H1 (cell line): ENCODE measurements around the gene RPL39L. TPM values are rescaled to one million over a fixed set of nuclear protein-coding genes. Genes with fewer than 3 reads are reported as not detected.

Experiments
- CTCF ChIA-PET: fragments of 300-600 bp; sonication (Branson Sonifier 250); formaldehyde crosslinking; loops from one replicate; lab custom pipeline; 2021; ENCODE audit not compliant: partially characterized antibody; lab: Charles Lee
- POLR2A ChIA-PET: fragments of 300-600 bp; sonication (Branson Sonifier 250); formaldehyde crosslinking; loops from one replicate; lab custom pipeline; 2021; ENCODE audit warnings: inconsistent platforms; ENCODE audit not compliant: partially characterized antibody; lab: Charles Lee
- DNase-seq, 2 experiments: peaks; one replicate each; pipeline versions ENCODE4 v3.0.0 to v3.0.0-alpha.2; 2010 to 2022; ENCODE audit warnings: low spot score in 2 of 2, low read depth in 1 of 2, mixed read lengths in 1 of 2
- FAIRE-seq: peaks from 2 replicates; lab custom pipeline; 2011; peaks lifted over from hg19 to GRCh38; lab: Jason Lieb, UNC
- H2AFZ ChIP-seq: 2 replicates; pipeline ENCODE4 v1.8.1; 2012; ENCODE audit warnings: low read length, inconsistent platforms
- H2AK5ac ChIP-seq: 2 replicates; pipeline ENCODE4 v1.6.1; 2013; ENCODE audit warnings: low read depth, low read length
- H2BK120ac ChIP-seq: replicated peaks from 2 replicates; pipeline ENCODE3; 2013; ENCODE audit warnings: low read depth, low read length, inconsistent platforms
- H2BK12ac ChIP-seq: 2 replicates; pipeline ENCODE4 v1.6.1; 2013; ENCODE audit warnings: low read depth, low read length
- H2BK15ac ChIP-seq: 2 replicates; pipeline ENCODE4 v1.6.1; 2013; ENCODE audit warnings: low read length
- H2BK20ac ChIP-seq: 2 replicates; pipeline ENCODE4 v1.6.1; 2013; ENCODE audit warnings: low read length
- H2BK5ac ChIP-seq: 2 replicates; pipeline ENCODE4 v1.6.1; 2013; ENCODE audit warnings: low read depth, low read length
- H3K14ac ChIP-seq: 2 replicates; pipeline ENCODE4 v1.6.1; 2013; ENCODE audit warnings: inconsistent platforms; ENCODE audit not compliant: insufficient read length
- H3K18ac ChIP-seq: 2 replicates; pipeline ENCODE4 v1.6.1; 2013; ENCODE audit warnings: low read length; ENCODE audit errors: extremely low read depth
- H3K23ac ChIP-seq: 2 replicates; pipeline ENCODE4 v1.6.1; 2013; ENCODE audit warnings: inconsistent platforms; ENCODE audit not compliant: insufficient read length
- H3K23me2 ChIP-seq: 2 replicates; pipeline ENCODE4 v1.6.1; 2013; ENCODE audit warnings: low read depth, low read length
- H3K27ac ChIP-seq: 2 replicates; pipeline ENCODE4 v1.6.1; 2011; ENCODE audit warnings: low read depth, low read length, inconsistent platforms
- H3K27me3 ChIP-seq, 4 experiments: replicated peaks in 1 of 4; 1 replicate in 1 of 4; 2 replicates in 3 of 4; pipeline versions ENCODE4 v1.6.1 to v1.8.1; 2011 to 2013; ENCODE audit warnings: low read length in 3 of 4, mild to moderate bottlenecking in 3 of 4, inconsistent platforms in 2 of 4, mixed read lengths in 2 of 4, moderate library complexity in 1 of 4; ENCODE audit not compliant: control insufficient read depth in 3 of 4, insufficient read depth in 3 of 4; ENCODE audit errors: extremely low read depth in 1 of 4
- H3K36me3 ChIP-seq, 4 experiments: 2 replicates each; pipeline versions ENCODE4 v1.6.1 to v1.8.1; 2011 to 2013; ENCODE audit warnings: mild to moderate bottlenecking in 4 of 4, low read length in 3 of 4, moderate library complexity in 2 of 4, control low read depth in 1 of 4, inconsistent platforms in 1 of 4; ENCODE audit not compliant: insufficient read depth in 4 of 4, control insufficient read depth in 2 of 4
- H3K4ac ChIP-seq: replicated peaks from 2 replicates; pipeline ENCODE3; 2013; ENCODE audit warnings: low read length, low read depth, mixed read lengths, inconsistent platforms; ENCODE audit not compliant: insufficient read length
- H3K4me1 ChIP-seq, 4 experiments: replicated peaks in 1 of 4; 1 replicate in 1 of 4; 2 replicates in 3 of 4; pipeline versions ENCODE4 v1.6.1 to v1.8.1; 2011 to 2013; ENCODE audit warnings: low read length in 3 of 4, inconsistent platforms in 2 of 4, mixed read lengths in 1 of 4; ENCODE audit not compliant: insufficient read depth in 4 of 4, control insufficient read depth in 3 of 4
- H3K4me2 ChIP-seq, 2 experiments: 2 replicates each; pipeline versions ENCODE4 v1.6.1 to v1.8.1; 2011 to 2013; ENCODE audit warnings: low read depth in 2 of 2, low read length in 2 of 2, control low read depth in 1 of 2, inconsistent platforms in 1 of 2, mild to moderate bottlenecking in 1 of 2; ENCODE audit not compliant: insufficient read depth in 1 of 2
- H3K4me3 ChIP-seq, 4 experiments: fragments of 200-600, 300-600 bp in 1 of 4; sonication (generic), shearing (Covaris generic), sonication (Bioruptor Twin) in 1 of 4; 2 replicates each; pipeline versions ENCODE4 v1.5.1 to v1.8.1; 2011 to 2016; ENCODE audit warnings: low read length in 4 of 4, low read depth in 3 of 4, control low read depth in 2 of 4, inconsistent platforms in 2 of 4, mild to moderate bottlenecking in 2 of 4, mixed read lengths in 1 of 4, moderate library complexity in 1 of 4; ENCODE audit not compliant: insufficient read depth in 2 of 4; ENCODE audit errors: extremely low read depth in 1 of 4
- H3K56ac ChIP-seq: replicated peaks from 2 replicates; pipeline ENCODE3; 2013; ENCODE audit warnings: low read depth, mild to moderate bottlenecking, mixed read lengths, low read length, inconsistent platforms; ENCODE audit not compliant: insufficient read length
- H3K79me1 ChIP-seq: 2 replicates; pipeline ENCODE4 v1.6.1; 2013; ENCODE audit warnings: low read depth, low read length, control low read depth
- H3K79me2 ChIP-seq, 2 experiments: 2 replicates each; pipeline versions ENCODE4 v1.6.1 to v1.8.1; 2012 to 2013; ENCODE audit warnings: low read length in 2 of 2, mild to moderate bottlenecking in 2 of 2, inconsistent platforms in 1 of 2; ENCODE audit not compliant: insufficient read depth in 2 of 2, control insufficient read depth in 1 of 2
- H3K9ac ChIP-seq, 4 experiments: replicated peaks in 1 of 4; 1 replicate in 1 of 4; 2 replicates in 3 of 4; pipeline versions ENCODE4 v1.6.1 to v1.8.1; 2011 to 2013; ENCODE audit warnings: low read depth in 3 of 4, low read length in 3 of 4, control low read depth in 2 of 4, mild to moderate bottlenecking in 2 of 4, moderate library complexity in 2 of 4, inconsistent platforms in 1 of 4; ENCODE audit errors: extremely low read depth in 1 of 4
- H3K9me3 ChIP-seq, 2 experiments: 2 replicates each; pipeline versions ENCODE4 v1.6.1 to v1.8.1; 2012 to 2013; ENCODE audit warnings: mild to moderate bottlenecking in 2 of 2, moderate library complexity in 2 of 2, control low read depth in 1 of 2, inconsistent platforms in 1 of 2, low read depth in 1 of 2, low read length in 1 of 2, mixed read lengths in 1 of 2; ENCODE audit not compliant: insufficient read depth in 2 of 2
- H4K20me1 ChIP-seq, 2 experiments: replicated peaks in 1 of 2; 2 replicates each; pipeline versions ENCODE3 to v1.8.1; 2011 to 2013; ENCODE audit warnings: inconsistent platforms in 2 of 2, low read length in 2 of 2, mild to moderate bottlenecking in 1 of 2; ENCODE audit not compliant: insufficient read depth in 2 of 2, control insufficient read depth in 1 of 2
- H4K5ac ChIP-seq: 2 replicates; pipeline ENCODE4 v1.6.1; 2013; ENCODE audit warnings: low read length, low read depth, mixed read lengths, inconsistent platforms; ENCODE audit not compliant: insufficient read length
- H4K8ac ChIP-seq: 2 replicates; pipeline ENCODE4 v1.8.0; 2013; ENCODE audit warnings: mild to moderate bottlenecking, moderate library complexity, low read length, inconsistent platforms; ENCODE audit not compliant: insufficient read depth; ENCODE audit errors: extremely low read depth
- H4K91ac ChIP-seq: replicated peaks from 2 replicates; pipeline ENCODE3; 2013; ENCODE audit warnings: low read length, mixed read lengths, inconsistent platforms; ENCODE audit not compliant: insufficient read length
- SP1 ChIP-seq: IDR thresholded peaks from 2 replicates; pipeline ENCODE4 v1.6.1; 2011; ENCODE audit warnings: low read depth, low read length
- WGBS, 2 experiments: shearing (Covaris generic) in 1 of 2; methylation state at CpG; one replicate each; pipeline versions ENCODE4 v1.1.6 to v1.1.7; 2013 to 2015; ENCODE audit warnings: low lambda C conversion rate in 2 of 2, mixed read lengths in 2 of 2, inconsistent platforms in 1 of 2, low coverage in 1 of 2, missing lambda C conversion rate in 1 of 2; ENCODE audit not compliant: insufficient replicate concordance in 2 of 2, insufficient coverage in 1 of 2, insufficient read length in 1 of 2; ENCODE audit errors: extremely low coverage in 1 of 2, missing lambda C conversion rate in 1 of 2; 5-methylcytosine and 5-hydroxymethylcytosine counted together
- polyA plus RNA-seq, 7 experiments: library from polyadenylated mRNA; depleted of rRNA in 3 of 7; stranded (reverse) in 5 of 7; unstranded in 2 of 7; fragments of >200 nt in 5 of 7; fragments of 200-250 nt in 2 of 7; gene quantifications; 1 replicate in 5 of 7; 2 replicates in 1 of 7; 4 replicates in 1 of 7; pipeline versions ENCODE4 v1.2.1 to v1.2.3, GENCODE V29; 2011 to 2013; ENCODE audit warnings: missing spikeins in 2 of 7, mixed read lengths in 2 of 7
- total RNA-seq: library from RNA; stranded (reverse); fragmentation: NEBNext Ultra II Directional; extraction: Animal tissue kit (Norgen Biotek cat#: 25700); gene quantifications from 2 replicates; pipeline ENCODE4 v1.2.1, GENCODE V29; 2021
- TF ChIP-seq, protein P1 (sequence below): IDR thresholded peaks from 2 replicates; pipeline ENCODE4 v1.6.1; 2012; ENCODE audit warnings: inconsistent platforms

The RPL39L gene
- total and polyA plus RNA-seq, 2 of the 8 experiments (the other 6 are each of a cell fraction or from before 2014, with no cell fraction given): 51.8 to 67.7 TPM

DNA sequence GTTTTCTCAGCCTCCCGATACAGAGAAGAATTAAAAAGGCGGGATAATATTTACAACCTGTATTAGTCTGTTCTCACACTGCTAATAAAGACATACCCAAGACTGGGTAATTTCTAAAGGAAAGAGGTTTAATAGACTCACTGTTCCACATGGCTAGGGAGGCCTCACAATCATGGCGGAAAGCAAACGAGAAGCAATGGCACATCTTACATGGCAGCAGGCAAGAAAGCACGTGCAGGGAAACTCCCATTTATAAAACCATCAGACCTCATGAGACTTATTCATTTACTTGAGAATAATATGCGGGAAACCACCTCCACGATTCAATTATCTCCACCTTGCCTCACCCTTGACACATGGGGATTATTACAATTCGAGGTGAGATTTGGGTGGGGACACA, 27.5 kb upstream of the RPL39L start:
- no peak overlapping the region for H2BK120ac ChIP-seq
- H3K79me2 ChIP-seq: peaks cover 0 to 2% of the 10 kb centered on the region in 2 experiments; a peak in 1 of 4 replicates
- no peak overlapping the region for H2BK5ac ChIP-seq
- H3K9ac ChIP-seq: no peak overlapping the region
- DNase-seq: no peak
- H3K79me1 ChIP-seq: no peaks in the 10 kb centered on the region; the same call in 1 of the 2 replicates
- H3K27ac ChIP-seq: no peak overlapping the region
- H3K27me3 ChIP-seq: no peaks in the 10 kb centered on the region
- H3K18ac ChIP-seq: no peak overlapping the region
- POLR2A ChIA-PET: interaction anchor here (0.6 to 1.5 kb wide), 5 partner anchors 11 to 488 kb away, joined by 3 to 8 read pairs (median 4); no protein-coding TSS in a partner anchor
- H3K14ac ChIP-seq: no peak overlapping the region
- H2AK5ac ChIP-seq: no peak overlapping the region
- no peak overlapping the region for H4K91ac ChIP-seq
- peaks cover 0 to 4% of the 10 kb centered on the region in 2 experiments for H4K20me1 ChIP-seq
- H3K4me1 ChIP-seq: peaks cover 3 to 13% (median 7%) of the 10 kb centered on the region in 4 experiments; a peak in 6 of 7 replicates
- H3K4me2 ChIP-seq: no peak overlapping the region; a peak in 1 of 4 replicates
- H3K23me2 ChIP-seq: no peaks in the 10 kb centered on the region
- H3K9me3 ChIP-seq: no peaks in the 10 kb centered on the region
- no peak overlapping the region for H3K23ac ChIP-seq
- no peak overlapping the region for H2BK20ac ChIP-seq
- 89% methylated on average over 8 of the region's 8 CpGs; no CpG with 5 or more reads in 1 of the 2 experiments for WGBS, 2 experiments
- CTCF ChIA-PET: interaction anchor here (0.6 to 2.4 kb wide), 5 partner anchors 8 to 513 kb away, joined by 3 to 5 read pairs (median 3); partner anchors contain the start of gene RPL39L
- TF ChIP-seq SP1: no peak
- TF ChIP-seq, protein P1, sequence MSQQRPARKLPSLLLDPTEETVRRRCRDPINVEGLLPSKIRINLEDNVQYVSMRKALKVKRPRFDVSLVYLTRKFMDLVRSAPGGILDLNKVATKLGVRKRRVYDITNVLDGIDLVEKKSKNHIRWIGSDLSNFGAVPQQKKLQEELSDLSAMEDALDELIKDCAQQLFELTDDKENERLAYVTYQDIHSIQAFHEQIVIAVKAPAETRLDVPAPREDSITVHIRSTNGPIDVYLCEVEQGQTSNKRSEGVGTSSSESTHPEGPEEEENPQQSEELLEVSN: peak; percentile 50; the same call in 1 of the 2 replicates
- TF ChIP-seq, all 59 proteins: peak for 1
- Histone ChIP-seq H4K8ac (no peak overlapping the region), H3K36me3 (peaks cover 0 to 17% (median 3%) of the 10 kb centered on the region in 4 experiments; a peak in 2 of 8 replicates), H3K56ac (no peak overlapping the region), H2BK12ac (no peak overlapping the region), H2AFZ (no peak overlapping the region), H3K4ac (no peak overlapping the region), H4K5ac (no peak overlapping the region), H2BK15ac (no peak overlapping the region), H3K4me3 (no peak overlapping the region)
- FAIRE-seq: no peak
